Caco-2 (cell line): Measurements from ENCODE around the gene FAM169A. TPM values are rescaled to one million over a fixed set of nuclear protein-coding genes. Genes with fewer than 3 reads are reported as not detected.

Experiments
- BruUV-seq: library from RNA; stranded (reverse); fragments of 400-500 nt; replicated peaks from 2 replicates; lab custom pipeline; 2021; lab: Mats Ljungman, UMichigan
- CTCF ChIA-PET: fragments of 300-600 bp; sonication (Branson Sonifier 250); formaldehyde crosslinking; loops from one replicate; lab custom pipeline; 2022; ENCODE audit warnings: antibody characterized with exemption; lab: Charles Lee
- POLR2A ChIA-PET: fragments of 300-600 bp; sonication (Branson Sonifier 250); formaldehyde crosslinking; loops from one replicate; lab custom pipeline; 2022; ENCODE audit warnings: antibody characterized with exemption; lab: Charles Lee
- DNase-seq, 2 experiments: peaks; one replicate each; pipeline versions ENCODE4 v3.0.0 to v3.0.0-alpha.2; 2020 to 2022
- H3K27me3 ChIP-seq: replicated peaks from 2 replicates; pipeline ENCODE4 v1.6.0; 2011; ENCODE audit warnings: low read length; ENCODE audit not compliant: control insufficient read depth, insufficient read depth
- H3K36me3 ChIP-seq: 2 replicates; pipeline ENCODE4 v1.5.1; 2011; ENCODE audit warnings: low read length; ENCODE audit not compliant: control insufficient read depth, insufficient read depth
- H3K4me1 ChIP-seq: fragments of 250-450 bp; sonication (Bioruptor Pico); 2 replicates; pipeline ENCODE4 v1.5.1; 2020; ENCODE audit warnings: mild to moderate bottlenecking
- H3K4me3 ChIP-seq: 2 replicates; pipeline ENCODE4 v1.5.1; 2011; ENCODE audit warnings: low read depth, mild to moderate bottlenecking, control low read depth, low read length
- H3K9me3 ChIP-seq: fragments of 250-450 bp; sonication (Bioruptor Pico); 2 replicates; pipeline ENCODE4 v1.5.1; 2020; ENCODE audit warnings: mild to moderate bottlenecking, moderate library complexity
- H3K27ac Mint-ChIP-seq: one replicate; pipeline ENCODE4 v1.8.0; 2022; ENCODE audit warnings: mixed read lengths; ENCODE audit not compliant: unreplicated experiment
- H3K27me3 Mint-ChIP-seq: one replicate; pipeline ENCODE4 v1.8.0; 2022; ENCODE audit warnings: mixed read lengths; ENCODE audit not compliant: insufficient read depth, unreplicated experiment
- H3K36me3 Mint-ChIP-seq: one replicate; pipeline ENCODE4 v1.8.0; 2022; ENCODE audit warnings: mild to moderate bottlenecking, mixed read lengths; ENCODE audit not compliant: insufficient read depth, unreplicated experiment
- H3K4me1 Mint-ChIP-seq: one replicate; pipeline ENCODE4 v1.8.0; 2022; ENCODE audit warnings: low read depth, mixed read lengths; ENCODE audit not compliant: unreplicated experiment
- H3K4me3 Mint-ChIP-seq: one replicate; pipeline ENCODE4 v1.8.0; 2022; ENCODE audit warnings: mild to moderate bottlenecking, moderate library complexity, mixed read lengths; ENCODE audit not compliant: unreplicated experiment
- H3K9me3 Mint-ChIP-seq: one replicate; pipeline ENCODE4 v1.8.0; 2022; ENCODE audit warnings: mixed read lengths; ENCODE audit not compliant: unreplicated experiment
- CTCF ChIP-seq, 2 experiments: fragments of 200-600 bp in 1 of 2; IDR thresholded peaks; 1 replicate in 1 of 2; 2 replicates in 1 of 2; pipeline versions ENCODE4 v1.5.1 to v1.8.0; 2011 to 2022; ENCODE audit warnings: antibody characterized with exemption in 1 of 2, control low read depth in 1 of 2, inconsistent platforms in 1 of 2, low read depth in 1 of 2, low read length in 1 of 2, mild to moderate bottlenecking in 1 of 2, moderate library complexity in 1 of 2; ENCODE audit not compliant: insufficient read depth in 1 of 2, severe bottlenecking in 1 of 2, unreplicated experiment in 1 of 2
- intact Hi-C: fragments of 100-400 bp; cut with micrococcal nuclease; formaldehyde crosslinking; loops from one replicate; pipeline ENCODE4 v1.10.0; 2022; ENCODE audit not compliant: unreplicated experiment
- total RNA-seq: library from RNA; stranded (reverse); gene quantifications from 2 replicates; pipeline ENCODE4 v1.2.3, GENCODE V29; 2022

Gene FAM169A
- total RNA-seq, 1 experiment from 2014 or later = 14.4 TPM

GRCh38 chr5:74772359-74772758, 93.8 kb downstream of the FAM169A start:
- no peak for DNase-seq
- POLR2A ChIA-PET = no interaction called here
- no peaks in the 10 kb centered on the region for H3K36me3 ChIP-seq
- no peak overlapping the region for H3K4me3 Mint-ChIP-seq
- H3K9me3 ChIP-seq = no peaks in the 10 kb centered on the region
- no peaks in the 10 kb centered on the region for H3K27me3 ChIP-seq
- CTCF ChIA-PET = no interaction called here
- H3K9me3 Mint-ChIP-seq = no peaks in the 10 kb centered on the region
- H3K36me3 Mint-ChIP-seq = peaks cover 88% of the 10 kb centered on the region
- intact Hi-C loops = no loop called here
- no peaks in the 10 kb centered on the region for H3K4me1 Mint-ChIP-seq
- no peak for TF ChIP-seq CTCF (IDR thresholded peaks at IDR 0.05; ENCODE audit: insufficient read depth in 1 of 2, low read depth in 1 of 2, low read length in 1 of 2, severe bottlenecking in 1 of 2, unreplicated experiment in 1 of 2)
- no TSS peak for BruUV-seq
- no peaks in the 10 kb centered on the region for H3K27me3 Mint-ChIP-seq
- H3K27ac Mint-ChIP-seq = no peak overlapping the region
- H3K4me3 ChIP-seq = no peak overlapping the region
- no peaks in the 10 kb centered on the region for H3K4me1 ChIP-seq

- Histone ChIP-seq H3K9me3 (no peaks in the 10 kb centered on the region), H3K27me3 (no peaks in the 10 kb centered on the region), H3K4me3 (peak overlapping the region; percentile 75), H3K36me3 (no peaks in the 10 kb centered on the region; the same call in 1 of the 2 replicates), H3K4me1 (peaks cover 25% of the 10 kb centered on the region)
- peaks cover 61% of the 10 kb centered on the region for H3K36me3 Mint-ChIP-seq
- H3K4me1 Mint-ChIP-seq = peaks cover 9% of the 10 kb centered on the region
- intact Hi-C loops = loop anchor here (1.0 kb wide), 2 partner anchors 97 to 136 kb away; no protein-coding TSS in a partner anchor
- TF ChIP-seq CTCF (IDR thresholded peaks at IDR 0.05; ENCODE audit: insufficient read depth in 1 of 2, low read depth in 1 of 2, low read length in 1 of 2, severe bottlenecking in 1 of 2, unreplicated experiment in 1 of 2) = no peak
- ChIA-PET CTCF (no interaction called here), POLR2A (no interaction called here)
- TSS peak; percentile 75 for BruUV-seq
- H3K27ac Mint-ChIP-seq = peak overlapping the region; percentile 97
- DNase-seq = peak; percentile 53 to 54
- no peaks in the 10 kb centered on the region for H3K27me3 Mint-ChIP-seq
- peak overlapping the region; percentile 86 for H3K4me3 Mint-ChIP-seq
- H3K9me3 Mint-ChIP-seq = no peaks in the 10 kb centered on the region
Observed at GRCh38 chr5:74767579-74767913, 98.6 kb downstream of the FAM169A start.

GRCh38 chr5:74766849-74767578, 99.2 kb downstream of the FAM169A start, which contains the start of the genes GFM2 and NSA2:
Gene GFM2, minus strand, starts transcription at chr5:74767117. Its CDS starts 3,375 bp downstream, at chr5:74763742.
Gene NSA2, plus strand, starts transcription at chr5:74767249. Its CDS starts 112 bp downstream, at chr5:74767361.
- peak; percentile 92 to 93 for DNase-seq
- TF ChIP-seq CTCF (IDR thresholded peaks at IDR 0.05; ENCODE audit: insufficient read depth in 1 of 2, low read depth in 1 of 2, low read length in 1 of 2, severe bottlenecking in 1 of 2, unreplicated experiment in 1 of 2) = no peak
- Mint-ChIP-seq H3K9me3 (no peaks in the 10 kb centered on the region), H3K27ac (peak within 1 kb of the TSS; percentile 97), H3K27me3 (no peaks in the 10 kb centered on the region), H3K4me1 (peaks cover 14% of the 10 kb centered on the region), H3K4me3 (peak within 1 kb of the TSS; percentile 86), H3K36me3 (peaks cover 61% of the 10 kb centered on the region)
- ChIA-PET CTCF (no interaction called here), POLR2A (interaction anchor here (0.7 kb wide), 1 partner anchor 9 kb away, joined by 3 read pairs; no protein-coding TSS in a partner anchor)
- no TSS peak for BruUV-seq
- Histone ChIP-seq H3K9me3 (no peaks in the 10 kb centered on the region), H3K27me3 (no peaks in the 10 kb centered on the region), H3K4me3 (peak within 1 kb of the TSS; percentile 75), H3K36me3 (no peaks in the 10 kb centered on the region; the same call in 1 of the 2 replicates), H3K4me1 (peaks cover 30% of the 10 kb centered on the region)
- intact Hi-C loops = loop anchor here (1.0 kb wide), 3 partner anchors 97 to 498 kb away; no protein-coding TSS in a partner anchor
